Brain pericyte (primary cell): Measurements from ENCODE around the gene ARSK.
A peak's percentile ranks its signal among the peaks of the same experiment; 100 is the strongest.
"Not testable (repeated sequence)": the region's sequence is repeated elsewhere in the genome, so short reads cannot be mapped to it uniquely, and the experiment has no call there.

ENCODE experiments used
- DNase-seq: peaks from one replicate; pipeline ENCODE4 v3.0.0-alpha.2; 2012; ENCODE audit warnings: low read depth, low spot score

The ARSK gene

DNA sequence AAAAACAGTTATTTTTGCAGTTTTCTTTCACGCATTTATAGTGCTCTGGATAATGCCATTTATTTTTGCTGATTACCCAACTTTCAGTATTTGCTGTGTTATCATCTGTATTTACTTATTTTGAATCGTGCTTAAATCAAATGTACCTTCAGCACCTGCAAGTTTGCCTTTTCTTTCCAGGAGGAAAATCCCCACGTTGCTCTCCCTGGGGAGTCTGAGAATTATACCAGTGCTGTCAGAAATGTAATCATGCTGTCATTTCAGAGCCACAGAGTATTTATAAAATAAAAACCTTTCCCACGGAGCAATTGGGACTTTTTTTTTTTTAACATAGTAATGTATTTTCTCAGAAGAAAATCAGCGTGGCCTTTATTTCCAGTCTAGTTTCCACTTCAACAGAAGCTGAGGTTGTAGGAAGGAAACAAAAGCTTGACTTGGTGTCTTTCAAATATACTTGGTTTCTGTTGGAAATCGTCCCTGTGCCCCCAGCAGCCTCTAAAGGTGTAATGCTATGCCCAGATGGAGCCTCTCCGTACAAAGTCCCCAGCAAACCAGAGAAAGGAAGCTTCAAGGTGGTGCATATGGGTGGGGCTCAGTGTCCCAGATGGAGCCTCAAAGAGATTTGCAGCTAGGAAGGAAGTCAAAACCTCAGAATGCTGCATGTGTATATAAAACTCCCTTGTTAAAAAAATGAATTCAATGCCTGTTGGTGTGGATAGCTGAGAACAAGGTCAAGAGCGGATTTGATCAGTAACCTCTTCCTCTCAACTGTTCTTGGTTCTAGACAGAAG lies 67.1 kb downstream of the ARSK start:
- DNase-seq, result no peak

DNA sequence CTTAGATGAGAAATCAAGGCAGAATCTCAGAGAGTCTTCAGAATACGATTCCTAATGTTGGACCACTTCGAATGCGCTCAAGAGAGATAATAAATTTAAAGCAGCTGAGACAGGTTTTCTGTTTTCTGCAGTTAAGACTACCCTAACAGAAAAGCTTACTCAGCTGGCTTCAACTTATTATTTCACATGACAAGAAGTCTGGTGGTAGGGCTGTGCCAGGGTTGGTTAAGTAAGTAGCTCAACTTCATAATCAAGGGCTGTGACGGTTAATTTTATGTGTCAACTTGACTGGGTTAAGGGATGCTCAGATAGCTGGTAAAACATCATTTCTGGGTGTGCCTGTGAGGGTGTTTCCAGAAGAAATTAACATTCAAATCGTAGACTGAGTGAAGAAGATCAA lies 68.8 kb downstream of the ARSK start:
- DNase-seq, result no peak

DNA sequence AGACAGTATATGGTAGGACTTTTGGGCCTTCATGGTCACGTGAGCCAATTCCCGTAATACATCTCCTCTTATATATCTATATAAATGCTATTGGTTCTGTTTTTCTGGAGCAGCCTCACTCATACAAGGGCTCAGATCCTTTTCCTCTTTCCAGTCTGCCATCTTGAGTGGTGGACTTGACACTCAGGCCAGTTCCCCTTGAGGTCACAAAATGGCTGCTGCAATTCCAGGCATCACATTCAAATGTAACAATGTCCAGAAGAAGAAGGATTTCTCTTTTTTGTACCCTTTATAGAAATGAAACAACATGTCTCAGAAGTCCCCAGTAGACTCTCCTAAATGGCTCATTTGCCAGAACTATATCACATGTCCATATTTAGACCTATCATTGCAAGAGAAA lies 69.5 kb downstream of the ARSK start:
- DNase-seq, result no peak

DNA sequence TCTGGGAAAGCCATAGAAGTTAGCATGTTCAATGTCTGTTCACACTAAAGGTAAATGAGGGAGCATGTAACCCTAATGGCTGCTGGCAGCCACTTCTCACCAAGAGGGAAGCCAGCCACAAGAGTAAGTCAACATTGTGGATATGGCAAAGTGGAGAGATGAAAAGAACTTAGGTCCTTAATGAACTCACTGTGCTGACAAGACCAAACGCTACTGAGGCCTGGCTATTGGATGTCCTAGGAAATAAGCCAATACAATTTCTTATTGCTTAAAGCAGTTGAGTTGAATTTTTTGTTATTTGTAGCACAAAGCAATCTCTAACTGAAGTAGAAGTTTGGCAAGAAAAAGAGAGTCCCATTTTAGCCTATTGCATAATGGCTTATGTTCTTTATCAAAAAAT lies 71.8 kb downstream of the ARSK start:
- DNase-seq, result no peak

DNA sequence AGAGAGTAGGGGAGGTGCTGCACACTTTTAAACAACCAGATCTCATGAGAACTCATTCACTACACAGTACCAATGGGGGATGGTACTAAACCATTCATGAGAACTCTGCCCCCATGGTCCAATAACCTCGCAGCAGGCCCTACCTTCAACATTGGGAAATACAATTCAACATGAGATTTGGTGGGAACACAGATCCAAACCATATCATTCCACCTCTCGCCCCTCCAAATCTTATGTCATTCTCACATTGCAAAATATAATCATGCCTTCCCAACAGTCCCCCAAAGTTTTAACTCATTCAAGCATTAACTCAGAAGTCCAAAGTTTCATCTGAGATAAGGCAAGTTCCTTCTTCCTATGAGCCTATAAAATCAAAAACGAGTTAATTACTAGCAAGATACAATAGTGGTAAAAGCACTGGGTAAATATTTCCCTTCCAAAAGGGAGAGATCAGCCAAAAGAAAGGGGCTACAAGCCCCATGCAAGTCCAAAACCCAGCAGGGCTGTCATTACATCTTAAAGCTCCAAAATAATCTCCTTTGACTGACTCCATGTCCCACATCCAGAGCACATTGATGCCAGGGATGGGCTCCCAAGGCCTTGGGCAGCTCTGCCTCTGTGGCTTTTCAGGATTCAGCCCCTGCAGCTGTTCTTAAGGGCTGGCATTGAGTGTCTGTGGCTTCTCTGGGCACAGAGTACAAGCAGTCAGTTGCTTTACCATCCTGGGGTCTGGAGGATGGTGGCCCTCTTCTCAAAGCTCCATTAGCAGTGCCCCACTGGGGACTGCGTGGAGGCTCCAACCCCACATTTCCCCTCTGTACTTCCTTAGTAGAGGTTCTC lies 73.3 kb downstream of the ARSK start:
- no peak for DNase-seq

DNA sequence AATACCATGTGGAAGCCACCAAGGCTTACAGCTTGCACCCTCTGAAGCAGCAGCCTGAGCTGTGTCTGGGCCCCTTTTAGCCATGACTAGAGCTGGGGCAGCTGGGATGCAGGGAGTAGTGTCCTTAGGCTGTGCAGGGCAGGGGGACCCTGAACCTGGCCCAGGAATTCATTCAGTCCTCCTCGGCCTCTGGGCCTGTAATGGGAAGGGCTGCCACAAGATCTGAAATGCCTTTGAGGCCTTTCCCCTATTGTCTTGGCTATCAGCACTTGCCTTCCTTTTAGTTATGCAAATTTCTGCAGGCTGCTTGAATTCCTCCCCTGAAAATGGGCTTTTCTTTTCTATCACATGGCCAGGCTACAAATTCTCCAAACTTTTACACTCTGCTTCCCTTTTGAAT lies 74.0 kb downstream of the ARSK start:
- DNase-seq, result no peak

DNA sequence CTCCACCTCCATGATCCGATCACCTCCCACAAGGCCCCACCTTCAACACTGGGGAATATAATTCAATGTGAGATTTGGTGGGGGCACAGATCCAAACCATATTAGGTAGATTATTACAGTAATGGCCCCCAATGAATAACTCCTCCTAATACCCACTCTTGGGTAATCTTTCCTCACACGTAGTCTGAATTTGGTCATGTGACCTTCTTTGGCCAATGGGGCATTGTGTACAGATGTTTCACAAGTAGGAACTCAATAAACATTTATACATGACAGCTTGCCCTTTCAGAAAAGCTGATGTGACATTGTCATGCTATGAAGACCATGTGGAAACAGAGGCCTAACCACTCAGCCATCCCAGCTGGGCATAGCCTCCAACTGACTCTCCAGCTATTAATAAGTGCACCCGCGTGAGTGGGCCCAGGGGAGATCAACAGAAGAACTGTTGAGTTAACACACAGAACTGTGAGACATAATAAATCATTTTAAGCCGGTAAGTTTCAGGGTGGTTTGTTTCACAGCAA lies 75.6 kb downstream of the ARSK start:
- no peak for DNase-seq

DNA sequence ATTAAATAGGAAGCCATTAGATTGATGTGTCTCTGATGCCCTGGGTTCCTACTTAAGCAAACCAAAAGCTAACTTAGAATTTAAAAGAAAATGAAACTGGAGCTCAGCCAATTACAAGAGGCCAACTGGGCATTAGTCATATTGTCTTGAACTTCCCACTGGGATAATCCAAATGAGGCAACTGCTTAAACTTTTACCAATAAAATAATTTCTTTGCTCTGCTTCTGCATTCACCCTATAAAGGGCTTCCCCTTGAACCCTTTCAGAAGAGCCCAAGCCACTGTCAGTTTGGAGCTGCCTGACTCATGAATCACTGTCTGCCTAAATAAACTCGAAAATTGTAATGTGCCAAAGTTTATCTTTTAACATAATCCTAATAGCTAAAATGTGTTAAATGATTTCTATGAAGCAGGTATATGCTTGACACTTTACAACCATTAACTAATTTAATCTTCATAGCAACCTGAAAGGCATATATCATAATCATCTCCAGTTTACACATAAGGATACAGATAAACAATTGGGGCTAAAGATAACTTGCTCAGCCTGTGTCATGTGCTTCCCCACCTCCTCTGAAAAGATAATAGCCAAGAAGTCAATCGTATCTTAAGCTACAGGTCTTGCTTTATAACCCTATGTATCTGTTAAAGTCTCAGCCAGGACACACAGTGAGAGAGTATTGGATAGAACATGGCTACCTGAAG lies 76.5 kb downstream of the ARSK start:
- DNase-seq, result peak; percentile 37

DNA sequence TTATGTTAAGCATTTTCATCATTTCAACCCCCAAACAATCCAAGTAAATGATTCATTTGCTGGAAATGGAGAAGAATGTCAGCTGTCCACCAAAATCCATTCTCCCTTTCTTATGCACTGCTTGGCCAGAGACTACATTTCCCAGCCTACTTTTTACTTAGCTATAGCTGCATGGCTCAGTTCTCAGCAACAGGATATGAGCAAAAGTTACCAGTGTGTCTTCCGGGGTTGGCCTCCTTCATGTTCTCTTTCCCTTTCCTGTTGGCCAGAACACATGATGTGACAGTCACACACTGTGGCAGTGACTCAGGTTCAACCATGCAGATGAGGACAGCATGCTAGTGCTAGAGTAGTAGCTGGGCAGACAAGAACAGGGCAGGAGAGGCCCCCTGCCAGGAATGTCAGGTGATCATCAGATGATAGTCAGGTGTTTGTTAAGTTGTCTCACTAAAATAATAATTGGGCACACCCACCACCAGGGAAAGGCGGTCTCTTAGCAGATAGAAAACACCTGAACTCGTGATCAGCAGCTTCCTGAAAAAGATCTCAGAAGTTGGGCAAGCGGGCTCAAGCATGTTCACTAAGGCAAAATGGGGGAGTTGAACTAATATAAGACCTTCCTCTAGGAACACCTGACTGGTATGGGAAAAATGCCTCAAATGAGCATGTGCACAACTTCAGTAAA lies 77.2 kb downstream of the ARSK start:
- DNase-seq, result no peak

DNA sequence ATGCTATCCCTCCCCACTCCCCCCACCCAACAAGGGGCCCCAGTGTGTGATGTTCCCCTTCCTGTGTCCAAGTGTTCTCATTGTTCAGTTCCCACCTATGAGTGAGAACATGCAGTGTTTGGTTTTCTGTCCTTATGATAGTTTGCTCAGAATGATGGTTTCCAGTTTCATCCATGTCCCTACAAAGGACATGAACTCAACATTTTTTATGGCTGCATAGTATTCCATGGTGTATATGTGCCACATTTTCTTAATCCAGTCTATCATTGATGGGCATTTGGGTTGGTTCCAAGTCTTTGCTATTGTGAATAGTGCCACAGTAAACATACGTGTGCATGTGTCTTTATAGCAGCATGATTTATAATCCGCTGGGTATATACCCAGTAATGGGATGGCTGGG lies 78.0 kb downstream of the ARSK start:
- not testable (repeated sequence) for DNase-seq

DNA sequence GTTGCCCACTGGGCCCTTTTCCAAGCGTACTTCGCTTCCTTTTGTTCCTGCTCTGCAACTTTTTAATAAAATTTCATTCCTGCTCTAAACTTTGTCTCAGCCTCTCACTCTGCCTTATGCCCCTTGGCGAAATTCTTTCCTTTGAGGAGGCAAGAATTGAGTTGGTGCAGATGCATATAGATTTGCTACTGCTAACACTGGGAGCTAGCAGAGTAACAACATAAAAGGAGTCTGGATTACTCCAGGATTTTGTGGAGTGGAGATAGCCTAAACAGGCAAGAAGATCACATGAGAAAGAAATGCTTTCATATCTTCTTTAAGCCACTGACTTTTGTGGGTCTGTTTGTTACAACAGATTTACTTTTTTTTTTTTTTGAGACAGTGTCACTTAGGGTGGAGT lies 78.8 kb downstream of the ARSK start:
- DNase-seq, result no peak

DNA sequence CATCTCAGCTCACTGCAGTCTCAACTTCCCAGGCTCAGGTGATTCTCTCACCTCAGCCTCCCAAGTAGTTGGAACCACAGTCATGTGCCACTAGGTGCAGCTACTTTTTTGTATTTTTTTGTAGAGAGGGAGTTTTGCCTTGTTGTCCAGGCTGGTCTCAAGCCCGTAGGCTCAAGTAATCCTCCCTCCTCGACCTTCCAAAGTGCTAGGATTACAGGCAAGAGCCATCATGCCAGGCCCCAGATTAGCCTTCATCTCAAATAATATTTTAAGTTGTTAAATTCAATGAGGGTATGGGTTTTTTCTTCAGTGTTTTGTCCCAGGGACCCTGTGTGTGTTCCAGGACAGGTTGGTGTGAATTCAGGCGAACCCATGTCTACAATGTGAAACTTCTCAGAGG lies 79.2 kb downstream of the ARSK start:
- DNase-seq, result no peak

DNA sequence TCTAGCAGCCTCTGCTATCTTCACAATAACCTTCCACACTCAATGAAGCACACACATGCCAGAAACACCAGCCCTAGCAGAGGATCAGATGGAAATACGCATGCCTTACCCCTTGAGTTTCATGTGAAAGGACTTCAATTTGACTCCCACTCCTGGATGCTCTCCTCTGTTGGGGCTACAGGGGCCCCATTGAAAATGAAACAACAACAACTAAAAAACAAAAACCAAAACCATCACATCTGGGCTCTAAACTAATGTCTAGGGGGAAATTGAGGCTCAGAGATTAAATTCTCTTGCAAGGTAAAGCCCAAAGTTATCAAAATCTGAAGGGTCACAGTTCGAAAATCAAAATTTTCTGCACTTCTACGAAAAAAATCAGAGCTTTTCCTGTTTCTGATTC lies 83.7 kb downstream of the ARSK start:
- DNase-seq, result no peak

DNA sequence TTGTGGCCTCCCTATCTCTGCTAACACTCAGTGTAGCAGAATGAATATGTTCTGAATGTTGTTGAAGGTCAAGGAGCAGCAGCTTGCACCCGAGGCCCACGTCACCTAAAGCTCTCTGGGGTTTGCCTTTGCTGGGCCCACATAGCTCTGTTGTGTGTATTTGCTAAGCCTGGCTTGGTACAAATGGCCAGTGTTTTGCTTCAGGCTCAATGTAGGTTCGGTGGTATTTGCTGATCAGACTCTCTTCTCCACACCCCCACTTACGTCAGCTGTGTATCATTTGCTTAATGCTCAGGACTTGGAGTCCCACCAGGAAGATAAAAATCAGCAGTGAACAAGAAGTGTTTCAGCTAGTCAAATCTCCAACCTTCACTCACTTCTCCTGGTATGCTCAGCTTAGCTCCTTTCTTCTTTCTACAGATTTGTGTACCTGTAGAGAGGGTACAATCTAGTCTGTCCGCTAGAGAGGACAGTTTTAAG lies 86.9 kb downstream of the ARSK start:
- no peak for DNase-seq

DNA sequence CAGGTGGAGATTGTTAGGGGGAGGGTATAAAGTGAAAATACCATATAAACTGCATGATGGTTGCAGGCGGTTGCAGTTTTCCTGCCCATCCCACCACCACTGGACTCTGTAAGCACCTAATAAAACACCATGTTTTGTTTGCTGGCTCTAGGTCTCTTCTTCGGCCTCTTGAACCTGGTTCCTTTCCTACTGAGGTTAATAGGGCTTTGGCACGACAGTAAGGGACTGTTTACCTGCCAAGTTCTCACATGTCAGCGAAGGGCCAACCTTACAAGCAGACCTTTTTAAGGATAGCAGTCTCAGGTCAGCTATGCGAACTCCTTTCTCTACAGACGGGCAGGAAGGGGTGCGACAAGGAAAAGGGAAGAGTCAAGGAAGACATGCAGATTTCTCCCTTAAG lies 88.3 kb downstream of the ARSK start:
- DNase-seq, result no peak

DNA sequence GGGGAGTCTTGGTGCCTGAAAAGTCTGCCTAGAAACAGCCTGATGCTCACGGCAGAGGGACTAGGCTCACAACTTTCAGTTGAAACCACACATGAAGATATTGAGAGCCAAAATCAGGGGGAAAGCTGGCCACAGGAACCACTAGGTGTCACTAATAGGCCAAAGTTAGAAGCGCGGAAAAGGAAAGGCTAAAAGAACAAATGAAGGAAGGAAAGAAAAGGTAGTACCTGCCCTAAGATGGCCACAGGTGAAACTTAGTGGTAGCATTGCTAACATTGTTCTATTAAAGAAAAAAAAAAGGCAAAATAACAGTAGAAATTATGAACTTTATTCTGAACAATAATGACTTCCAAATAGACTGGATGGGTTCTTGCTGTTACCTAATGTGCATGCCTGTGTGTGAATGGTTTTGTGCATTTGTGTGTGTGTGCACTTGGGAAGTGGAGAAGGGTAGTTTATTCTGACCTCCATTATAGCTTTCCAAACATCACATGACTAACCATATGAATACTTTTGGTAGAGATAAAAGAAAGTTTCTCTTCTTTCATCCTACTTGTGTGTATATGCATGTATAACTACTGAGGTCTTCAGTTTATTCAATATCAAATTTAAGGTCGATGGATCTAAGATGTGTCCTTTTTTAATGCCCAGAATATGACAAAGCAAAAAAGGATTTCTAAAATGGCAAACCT lies 89.6 kb downstream of the ARSK start:
- DNase-seq, result no peak

DNA sequence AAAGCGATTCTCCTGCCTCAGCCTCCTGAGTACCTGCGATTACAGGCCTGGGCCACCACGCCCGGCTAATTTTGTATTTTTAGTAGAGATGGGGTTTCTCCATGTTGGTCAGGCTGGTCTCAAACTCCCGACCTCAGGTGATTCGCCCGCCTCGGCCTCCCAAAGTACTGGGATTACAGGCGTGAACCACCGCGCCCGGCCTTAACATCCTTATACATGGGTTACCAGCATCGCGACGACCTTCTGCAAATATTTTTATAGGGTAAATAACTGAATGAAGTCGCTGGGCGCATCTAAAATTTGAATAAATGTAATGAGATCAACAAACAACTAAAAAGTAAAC lies 91.3 kb downstream of the ARSK start:
- DNase-seq, result not testable (repeated sequence)

DNA sequence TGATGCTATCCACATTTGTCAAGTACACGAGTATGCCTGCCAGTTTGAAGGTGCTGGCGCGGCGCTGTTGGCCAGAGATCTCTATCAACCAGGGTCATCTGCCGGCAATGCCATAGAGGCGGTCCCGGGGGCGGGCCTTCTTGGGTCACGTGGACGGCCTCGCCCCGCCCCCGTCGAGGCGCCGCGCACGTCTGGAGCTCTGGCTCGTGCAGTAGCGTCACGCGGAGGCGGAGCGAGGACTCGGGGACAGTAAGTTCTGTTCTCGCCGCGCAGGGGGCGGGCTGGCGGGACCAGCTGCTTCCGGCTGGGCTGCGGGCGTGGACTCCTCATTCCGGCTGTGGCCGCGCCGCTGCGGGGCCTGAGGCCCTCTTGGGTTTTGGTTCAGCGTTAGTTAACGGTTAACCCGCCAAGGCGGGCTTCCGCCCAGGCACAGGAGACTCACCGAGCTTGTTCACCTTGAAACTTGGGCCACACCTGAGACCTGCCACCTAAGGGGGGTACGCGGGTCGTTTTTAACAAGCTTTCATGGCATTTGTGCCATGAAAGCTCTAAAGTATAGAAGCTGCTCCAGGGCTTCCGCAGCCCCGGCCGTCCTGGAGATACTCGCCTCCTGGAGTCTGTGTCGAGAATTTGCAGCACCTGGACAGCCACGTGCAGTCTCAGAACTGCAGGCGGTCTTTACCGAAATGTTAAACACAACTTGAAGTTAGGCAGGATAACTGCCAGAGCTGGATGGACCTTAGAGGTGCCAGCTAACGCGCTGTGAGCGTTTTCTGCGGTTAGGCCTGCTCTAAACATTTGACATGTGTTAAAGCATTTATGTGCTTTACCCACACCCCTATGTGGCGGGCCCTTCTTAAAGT lies 91.9 kb downstream of the ARSK start, which contains the start of gene RFESD:
RFESD (plus strand) TSS at position 209 of the 863 bp plus-strand sequence. CDS start 5,495 bp downstream, outside the sequence.
- peak; percentile 84 for DNase-seq

DNA sequence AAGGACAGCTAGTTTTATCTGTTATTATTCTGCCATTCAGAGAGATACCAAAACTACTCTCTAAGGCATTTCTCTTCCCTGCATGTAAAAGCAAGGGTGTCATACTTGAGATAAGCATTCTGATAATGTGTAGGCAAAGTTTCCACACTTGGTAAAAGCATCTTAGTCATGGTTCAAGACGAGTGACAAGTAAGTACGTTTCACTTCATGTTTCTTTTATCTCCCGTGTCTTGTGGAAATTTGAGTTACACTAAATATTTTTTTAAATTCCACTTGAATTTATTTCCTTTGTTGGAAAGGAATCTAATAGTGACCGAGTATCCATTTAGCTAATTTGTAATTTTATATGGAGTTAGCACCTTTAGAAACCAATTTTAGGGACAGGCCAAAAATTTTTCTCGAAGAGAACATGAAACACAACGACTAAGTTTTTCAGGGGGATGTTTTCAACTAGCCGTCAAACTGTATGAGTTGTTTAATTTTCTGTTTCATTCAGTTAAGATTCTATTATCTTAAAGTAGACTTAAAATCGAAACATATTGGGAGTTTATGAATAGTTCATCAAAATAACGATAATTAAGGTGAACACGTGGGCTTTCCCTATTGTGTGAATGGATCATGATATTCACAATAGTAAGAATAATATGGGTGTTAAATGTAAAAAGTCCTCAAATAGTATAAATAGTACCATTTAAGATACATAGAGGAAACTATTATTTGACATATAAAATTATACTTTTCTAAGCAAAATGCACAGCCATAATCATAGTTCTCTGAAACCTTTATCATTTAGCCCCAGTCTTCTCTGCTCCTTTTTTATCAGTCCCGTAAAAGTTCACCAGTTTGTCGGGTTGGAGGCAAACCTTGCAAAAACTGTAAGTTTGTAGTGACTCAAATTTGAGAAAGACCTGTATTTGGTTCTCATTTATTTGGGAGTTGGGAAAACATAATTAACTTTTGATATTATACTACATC lies 93.3 kb downstream of the ARSK start:
- no peak for DNase-seq
